ENCODE results near the gene CRYZ. TPM values are rescaled to one million over a fixed set of nuclear protein-coding genes. Genes with fewer than 3 reads are reported as not detected.

CRYZ gene
- total RNA-seq, 1 donor from 2014 or later = 34.8 TPM

GRCh38 chr1:74686928-74687327, 45.9 kb downstream of the CRYZ start:
- intact Hi-C loops (cut with DNase I) = no loop called here
- H3K4me3 ChIP-seq = no peak overlapping the region
- ATAC-seq (no peak), DNase-seq (no peak)
- no peak overlapping the region for H3K27ac ChIP-seq
- no peak for TF ChIP-seq CTCF (IDR thresholded peaks at IDR 0.05)
- H3K27me3 ChIP-seq (ENCODE audit: low read depth) = no peaks in the 10 kb centered on the region
- no peaks in the 10 kb centered on the region for H3K36me3 ChIP-seq
- no peaks in the 10 kb centered on the region for H3K9me3 ChIP-seq
- H3K4me1 ChIP-seq = no peaks in the 10 kb centered on the region

GRCh38 chr1:74684301-74684700, 48.5 kb downstream of the CRYZ start:
- Histone ChIP-seq H3K4me3 (no peak overlapping the region), H3K4me1 (no peaks in the 10 kb centered on the region), H3K9me3 (no peaks in the 10 kb centered on the region), H3K27ac (no peak overlapping the region), H3K27me3 (ENCODE audit: low read depth) (no peaks in the 10 kb centered on the region), H3K36me3 (no peaks in the 10 kb centered on the region)
- intact Hi-C loops (cut with DNase I) = no loop called here
- DNase-seq = no peak
- ATAC-seq = no peak
- TF ChIP-seq CTCF (IDR thresholded peaks at IDR 0.05) = no peak

GRCh38 chr1:74683656-74684055, 49.2 kb downstream of the CRYZ start:
- ATAC-seq = no peak
- intact Hi-C loops (cut with DNase I) = no loop called here

GRCh38 chr1:74681851-74682250, 51.0 kb downstream of the CRYZ start:
- intact Hi-C loops (cut with DNase I) = no loop called here
- DNase-seq (no peak), ATAC-seq (no peak)
- Histone ChIP-seq H3K27ac (no peak overlapping the region), H3K4me3 (no peak overlapping the region), H3K9me3 (no peaks in the 10 kb centered on the region), H3K27me3 (ENCODE audit: low read depth) (no peaks in the 10 kb centered on the region), H3K4me1 (no peaks in the 10 kb centered on the region), H3K36me3 (no peaks in the 10 kb centered on the region)
- no peak for TF ChIP-seq CTCF (IDR thresholded peaks at IDR 0.05)

More at GRCh38 chr1:74683656-74684055, 49.2 kb downstream of the CRYZ start:
- Histone ChIP-seq H3K4me3 (no peak overlapping the region), H3K27me3 (ENCODE audit: low read depth) (no peaks in the 10 kb centered on the region), H3K4me1 (no peaks in the 10 kb centered on the region), H3K27ac (no peak overlapping the region), H3K36me3 (no peaks in the 10 kb centered on the region), H3K9me3 (no peaks in the 10 kb centered on the region)
- TF ChIP-seq CTCF (IDR thresholded peaks at IDR 0.05) = no peak
- DNase-seq = no peak

- Histone ChIP-seq H3K27ac (no peak overlapping the region), H3K27me3 (ENCODE audit: low read depth) (no peaks in the 10 kb centered on the region), H3K9me3 (no peaks in the 10 kb centered on the region), H3K36me3 (no peaks in the 10 kb centered on the region), H3K4me1 (no peaks in the 10 kb centered on the region), H3K4me3 (no peak overlapping the region)
- intact Hi-C loops (cut with DNase I) = no loop called here
- TF ChIP-seq CTCF (IDR thresholded peaks at IDR 0.05) = no peak
- ATAC-seq (no peak), DNase-seq (no peak)
Measured at GRCh38 chr1:74681449-74681848, 51.4 kb downstream of the CRYZ start.

GRCh38 chr1:74681001-74681400, 51.8 kb downstream of the CRYZ start:
- intact Hi-C loops (cut with DNase I) = no loop called here
- TF ChIP-seq CTCF (IDR thresholded peaks at IDR 0.05) = no peak
- ATAC-seq (no peak), DNase-seq (no peak)
- H3K9me3 ChIP-seq = no peaks in the 10 kb centered on the region
- H3K27me3 ChIP-seq (ENCODE audit: low read depth) = no peaks in the 10 kb centered on the region
- no peak overlapping the region for H3K27ac ChIP-seq
- no peaks in the 10 kb centered on the region for H3K36me3 ChIP-seq
- H3K4me1 ChIP-seq = no peaks in the 10 kb centered on the region
- no peak overlapping the region for H3K4me3 ChIP-seq
